HL-60 (cell line): ENCODE measurements around the gene FAM3A.
A peak's percentile ranks its signal among the peaks of the same experiment; 100 is the strongest.
"Not testable (repeated sequence)": the region's sequence is repeated elsewhere in the genome, so short reads cannot be mapped to it uniquely, and the experiment has no call there.

Experiments
- DNase-seq, 2 experiments: peaks; one replicate each; pipeline ENCODE4 v3.0.0-alpha.2; 2010 to 2020; ENCODE audit warnings: low read depth in 1 of 2, low spot score in 1 of 2
- H3K27ac ChIP-seq: fragments of 250-450 bp; sonication (Bioruptor Pico); replicated peaks from 2 replicates; pipeline ENCODE4 v1.5.1; 2020; ENCODE audit warnings: mild to moderate bottlenecking, moderate library complexity
- H3K27me3 ChIP-seq: fragments of 250-450 bp; sonication (Bioruptor Pico); 2 replicates; pipeline ENCODE4 v1.5.1; 2021; ENCODE audit warnings: mild to moderate bottlenecking, moderate library complexity; ENCODE audit not compliant: insufficient read depth, poor library complexity, severe bottlenecking
- H3K4me3 ChIP-seq: replicated peaks from 2 replicates; pipeline ENCODE4 v1.5.1; 2011; ENCODE audit warnings: mild to moderate bottlenecking, control low read depth, low read length; ENCODE audit not compliant: insufficient read depth
- GABPA ChIP-seq: IDR thresholded peaks from 2 replicates; pipeline ENCODE4 v1.6.1; 2012; ENCODE audit warnings: low read depth
- POLR2AphosphoS5 ChIP-seq: IDR thresholded peaks from 2 replicates; pipeline ENCODE4 v1.6.1; 2012; ENCODE audit warnings: low read depth
- REST ChIP-seq: IDR thresholded peaks from 2 replicates; pipeline ENCODE4 v1.6.1; 2012; ENCODE audit warnings: low read depth; ENCODE audit not compliant: insufficient replicate concordance
- SPI1 ChIP-seq: IDR thresholded peaks from 2 replicates; pipeline ENCODE4 v1.6.1; 2012; ENCODE audit warnings: low read depth, mild to moderate bottlenecking, borderline replicate concordance
- long read RNA-seq: library from polyadenylated mRNA; unstranded; transcript quantifications from one replicate; pipeline ENCODE4 v2.0.0, GENCODE V29; 2020
- TF ChIP-seq, protein P1 (sequence below): IDR thresholded peaks from one replicate; pipeline ENCODE4 v1.5.1; 2011; ENCODE audit warnings: low read length, control low read depth, inconsistent platforms; ENCODE audit not compliant: insufficient read depth

Gene FAM3A, protein sequence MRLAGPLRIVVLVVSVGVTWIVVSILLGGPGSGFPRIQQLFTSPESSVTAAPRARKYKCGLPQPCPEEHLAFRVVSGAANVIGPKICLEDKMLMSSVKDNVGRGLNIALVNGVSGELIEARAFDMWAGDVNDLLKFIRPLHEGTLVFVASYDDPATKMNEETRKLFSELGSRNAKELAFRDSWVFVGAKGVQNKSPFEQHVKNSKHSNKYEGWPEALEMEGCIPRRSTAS
- long read RNA-seq, transcript FAM3A-202 (10 exons, 1,712 nt): minor isoform, 20 of 87 reads
- long read RNA-seq, transcript FAM3A-222 (10 exons, 1,901 nt): minor isoform, 7 of 87 reads
- long read RNA-seq, transcript FAM3A-201 (11 exons, 1,815 nt): minor isoform, 5 of 87 reads
- long read RNA-seq, transcript FAM3A-215 (9 exons, 1,800 nt): major isoform, 22 of 87 reads
- long read RNA-seq, partial matches to known transcripts: 4 of 87 reads
- long read RNA-seq, other reads (novel, unspliced or antisense): 20 of 87 reads

- DNase-seq: peak; percentile 75 to 88
- H3K27me3 ChIP-seq: no peaks in the 10 kb centered on the region
- peak within 1 kb of the TSS; percentile 61 for H3K4me3 ChIP-seq
- H3K27ac ChIP-seq: peak within 1 kb of the TSS; percentile 82
- TF ChIP-seq POLR2AphosphoS5 (peak; percentile 57), GABPA (no peak)
Measured at GRCh38 chrX:154515966-154516655, at the start of gene FAM3A. Gene FAM3A, minus strand, starts transcription at chrX:154516232. Its CDS starts 460 bp downstream, at chrX:154515772.

GRCh38 chrX:154562295-154562694 lies 46.3 kb upstream of the FAM3A start:
- not testable (repeated sequence) for H3K27ac ChIP-seq, H3K4me3 ChIP-seq, H3K27me3 ChIP-seq, DNase-seq

DNA sequence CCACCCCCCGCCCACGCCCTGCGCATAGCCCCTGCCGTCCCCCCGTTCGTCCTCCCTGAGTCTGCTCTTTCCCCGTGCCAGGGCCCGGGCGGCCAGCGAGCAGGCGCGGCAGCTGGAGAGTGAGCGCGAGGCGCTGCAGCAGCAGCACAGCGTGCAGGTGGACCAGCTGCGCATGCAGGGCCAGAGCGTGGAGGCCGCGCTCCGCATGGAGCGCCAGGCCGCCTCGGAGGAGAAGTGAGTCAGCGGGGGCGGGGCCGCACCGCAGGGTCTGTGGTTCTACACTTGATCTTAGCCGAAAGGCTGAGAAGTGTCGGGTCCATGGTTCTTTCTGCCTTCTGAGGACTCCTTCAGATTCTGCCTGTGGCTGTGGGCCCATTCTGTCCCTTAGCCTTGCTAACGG lies 44.3 kb upstream of the FAM3A start:
- not testable (repeated sequence) for H3K27me3 ChIP-seq, H3K27ac ChIP-seq, H3K4me3 ChIP-seq, DNase-seq

GRCh38 chrX:154558896-154559295 lies 42.9 kb upstream of the FAM3A start:
- H3K4me3 ChIP-seq, H3K27ac ChIP-seq, H3K27me3 ChIP-seq, DNase-seq: not testable (repeated sequence)

DNA sequence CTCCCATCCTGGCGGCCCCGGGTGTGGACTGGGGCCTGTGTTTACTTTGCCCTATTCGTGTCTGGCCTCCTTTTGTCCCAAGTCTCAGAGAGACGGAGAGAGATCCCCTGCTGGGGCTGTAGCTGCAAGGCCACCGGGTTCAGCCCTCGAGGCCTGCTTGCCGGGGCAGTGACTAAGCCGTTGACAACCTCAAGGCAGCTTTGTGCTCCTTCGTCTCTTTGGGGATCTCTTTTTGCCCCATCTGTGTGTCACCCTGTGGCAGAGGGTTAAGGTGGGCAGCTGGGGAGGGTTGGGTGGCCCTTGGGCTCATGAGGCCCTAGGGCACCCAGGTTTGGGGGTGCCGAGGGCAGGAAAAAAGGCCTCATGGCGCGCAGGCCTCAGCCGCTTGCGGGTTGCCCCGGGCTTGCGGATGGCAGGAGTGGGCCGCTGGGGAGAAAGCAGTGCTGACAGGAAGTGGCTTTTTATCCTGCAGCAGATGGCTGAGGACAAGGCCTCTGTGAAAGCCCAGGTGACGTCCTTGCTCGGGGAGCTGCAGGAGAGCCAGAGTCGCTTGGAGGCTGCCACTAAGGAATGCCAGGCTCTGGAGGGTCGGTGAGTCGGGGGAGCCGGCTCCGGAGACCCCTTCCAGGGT lies 42.1 kb upstream of the FAM3A start:
- H3K27me3 ChIP-seq, H3K27ac ChIP-seq, H3K4me3 ChIP-seq, DNase-seq: not testable (repeated sequence)

DNA sequence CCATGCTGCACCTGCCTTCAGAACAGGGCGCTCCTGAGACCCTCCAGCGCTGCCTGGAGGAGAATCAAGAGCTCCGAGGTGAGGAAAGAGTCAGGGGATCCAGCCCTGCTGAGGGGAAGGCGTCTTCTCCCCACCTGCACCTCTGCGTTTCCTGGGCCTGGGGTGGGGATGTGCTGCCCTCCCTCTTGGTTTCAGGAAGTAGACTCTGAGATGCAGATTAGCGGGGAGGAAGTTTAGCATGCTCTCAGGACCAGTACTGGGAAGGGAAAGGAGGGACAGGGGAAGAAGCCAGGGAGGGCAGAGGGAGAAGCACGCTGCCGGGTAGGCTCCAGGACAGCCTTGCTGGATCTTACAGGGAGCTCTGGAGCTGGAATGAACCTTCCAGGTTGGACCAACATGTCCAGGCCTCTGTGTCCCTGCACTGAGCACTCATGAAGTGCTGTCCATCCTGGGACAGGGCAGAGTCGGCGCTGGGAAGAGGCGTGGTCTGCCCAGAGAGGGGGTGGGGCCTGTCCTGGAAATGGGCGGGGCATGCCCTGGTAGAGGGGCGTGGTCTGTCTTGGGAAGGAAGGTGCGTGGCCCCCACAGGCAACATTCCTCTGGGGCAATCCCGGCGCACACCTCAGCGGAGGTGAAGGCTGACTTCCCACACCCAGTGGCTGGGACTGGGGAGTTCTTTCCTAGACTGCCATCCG lies 36.2 kb upstream of the FAM3A start:
- peak in 1 of 2 experiments; percentile 31 for DNase-seq
- 0 out of 2 replicates have a peak, but pooled peaks have one; percentile 15 for TF ChIP-seq SPI1
- not testable (repeated sequence) for H3K27me3 ChIP-seq, H3K27ac ChIP-seq, H3K4me3 ChIP-seq

- Histone ChIP-seq H3K4me3 (no peak overlapping the region), H3K27me3 (no peaks in the 10 kb centered on the region), H3K27ac (no peak overlapping the region)
- TF ChIP-seq GABPA: no peak
- TF ChIP-seq, protein P1, sequence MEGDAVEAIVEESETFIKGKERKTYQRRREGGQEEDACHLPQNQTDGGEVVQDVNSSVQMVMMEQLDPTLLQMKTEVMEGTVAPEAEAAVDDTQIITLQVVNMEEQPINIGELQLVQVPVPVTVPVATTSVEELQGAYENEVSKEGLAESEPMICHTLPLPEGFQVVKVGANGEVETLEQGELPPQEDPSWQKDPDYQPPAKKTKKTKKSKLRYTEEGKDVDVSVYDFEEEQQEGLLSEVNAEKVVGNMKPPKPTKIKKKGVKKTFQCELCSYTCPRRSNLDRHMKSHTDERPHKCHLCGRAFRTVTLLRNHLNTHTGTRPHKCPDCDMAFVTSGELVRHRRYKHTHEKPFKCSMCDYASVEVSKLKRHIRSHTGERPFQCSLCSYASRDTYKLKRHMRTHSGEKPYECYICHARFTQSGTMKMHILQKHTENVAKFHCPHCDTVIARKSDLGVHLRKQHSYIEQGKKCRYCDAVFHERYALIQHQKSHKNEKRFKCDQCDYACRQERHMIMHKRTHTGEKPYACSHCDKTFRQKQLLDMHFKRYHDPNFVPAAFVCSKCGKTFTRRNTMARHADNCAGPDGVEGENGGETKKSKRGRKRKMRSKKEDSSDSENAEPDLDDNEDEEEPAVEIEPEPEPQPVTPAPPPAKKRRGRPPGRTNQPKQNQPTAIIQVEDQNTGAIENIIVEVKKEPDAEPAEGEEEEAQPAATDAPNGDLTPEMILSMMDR: no peak
- TF ChIP-seq POLR2AphosphoS5: no peak
- no peak for TF ChIP-seq SPI1
- TF ChIP-seq REST: no peak
- DNase-seq: no peak
Measured at GRCh38 chrX:154549766-154550165, 33.7 kb upstream of the FAM3A start.
